Spinal cord (tissue), 10 donors: ENCODE measurements around the gene PRKN. TPM values are rescaled to one million over a fixed set of nuclear protein-coding genes. Genes with fewer than 3 reads are reported as not detected.

Source experiments
- DNase-seq, 6 donors: peaks; one replicate each; pipeline versions ENCODE4 v3.0.0 to v3.0.0-alpha.2; 2013 to 2015; ENCODE audit warnings: low spot score in 6 of 6, low read depth in 4 of 6
- H3K27ac ChIP-seq: one replicate; pipeline ENCODE4 v1.5.1; 2013; ENCODE audit warnings: low read depth, low read length, control low read depth
- H3K27me3 ChIP-seq: one replicate; pipeline ENCODE4 v1.6.1; 2013; ENCODE audit warnings: low read length; ENCODE audit not compliant: control insufficient read depth, insufficient read depth
- H3K36me3 ChIP-seq: one replicate; pipeline ENCODE4 v1.6.1; 2013; ENCODE audit warnings: low read length; ENCODE audit not compliant: control insufficient read depth, insufficient read depth
- H3K4me1 ChIP-seq: one replicate; pipeline ENCODE4 v1.6.1; 2013; ENCODE audit warnings: low read length; ENCODE audit not compliant: control insufficient read depth, insufficient read depth
- H3K4me3 ChIP-seq: one replicate; pipeline ENCODE4 v1.5.1; 2013; ENCODE audit warnings: low read depth, low read length, control low read depth
- H3K9me3 ChIP-seq: one replicate; pipeline ENCODE4 v1.6.1; 2013; ENCODE audit warnings: low read length; ENCODE audit not compliant: control insufficient read depth, insufficient read depth
- WGBS: methylation state at CpG from one replicate; pipeline ENCODE4 v1.1.5; 2013; ENCODE audit warnings: missing lambda C conversion rate; ENCODE audit not compliant: insufficient coverage; 5-methylcytosine and 5-hydroxymethylcytosine counted together
- polyA plus RNA-seq, 2 donors: library from polyadenylated mRNA; unstranded; fragments of 120-200 nt; gene quantifications; one replicate each; pipeline ENCODE4 v1.2.1, GENCODE V29; 2013; ENCODE audit not compliant: insufficient read length in 2 of 2
- total RNA-seq, 2 donors: library from RNA; depleted of rRNA in 1 of 2; stranded (reverse); fragments of 120-200 nt in 1 of 2; fragments of >200 nt in 1 of 2; gene quantifications; one replicate each; pipeline versions ENCODE4 v1.2.3 to v1.2.4, GENCODE V29; 2013 to 2014
- donor health status: healthy.

PRKN gene
- total and polyA plus RNA-seq, 4 donors, result 7.4 to 9.5 (median 8.4) TPM

DNA sequence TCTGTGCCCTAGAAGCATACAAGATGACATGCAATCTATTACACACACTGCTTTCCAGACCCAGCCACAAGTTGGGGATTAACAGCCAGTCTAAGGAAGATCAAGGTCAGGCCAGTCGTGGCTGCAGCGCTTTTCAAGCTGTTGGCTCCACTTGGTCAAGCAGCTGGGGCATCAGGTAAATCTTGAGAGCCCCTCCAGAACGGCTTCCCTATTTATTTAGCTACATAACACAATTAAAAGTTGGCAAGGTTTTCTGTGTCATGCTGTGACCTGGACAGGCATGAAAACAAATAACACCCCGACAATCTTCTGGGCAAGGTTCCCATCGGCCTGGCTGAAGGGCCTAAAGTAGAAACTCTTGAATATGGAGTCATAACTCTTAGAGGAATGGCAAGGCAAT, 524.3 kb downstream of the PRKN start:
- H3K4me3 ChIP-seq, result no peak overlapping the region
- no peak overlapping the region for H3K27ac ChIP-seq
- H3K36me3 ChIP-seq, result no peaks in the 10 kb centered on the region
- no peaks in the 10 kb centered on the region for H3K27me3 ChIP-seq
- WGBS, result 78% methylated on average over 4 of the region's 5 CpGs
- no peaks in the 10 kb centered on the region for H3K4me1 ChIP-seq
- peak in 2 of 6 donors; percentile 35 to 58 for DNase-seq
- no peaks in the 10 kb centered on the region for H3K9me3 ChIP-seq

- no peaks in the 10 kb centered on the region for H3K36me3 ChIP-seq
- no CpG with 5 or more reads among the region's 9 CpGs for WGBS
- H3K4me3 ChIP-seq, result no peak overlapping the region
- DNase-seq, result peak in 2 of 6 donors; percentile 13 to 74
- no peak overlapping the region for H3K27ac ChIP-seq
- H3K4me1 ChIP-seq, result no peaks in the 10 kb centered on the region
- H3K9me3 ChIP-seq, result no peaks in the 10 kb centered on the region
- H3K27me3 ChIP-seq, result no peaks in the 10 kb centered on the region
Observed at GRCh38 chr6:162200945-162201690, 526.4 kb downstream of the PRKN start.

- Histone ChIP-seq H3K27ac (no peak overlapping the region), H3K4me3 (no peak overlapping the region), H3K9me3 (no peaks in the 10 kb centered on the region), H3K4me1 (no peaks in the 10 kb centered on the region), H3K27me3 (no peaks in the 10 kb centered on the region), H3K36me3 (no peaks in the 10 kb centered on the region)
- DNase-seq, result no peak
- WGBS, result 83% methylated on average over 6 of the region's 9 CpGs
Observed at GRCh38 chr6:162200041-162200440, 527.5 kb downstream of the PRKN start.

DNA sequence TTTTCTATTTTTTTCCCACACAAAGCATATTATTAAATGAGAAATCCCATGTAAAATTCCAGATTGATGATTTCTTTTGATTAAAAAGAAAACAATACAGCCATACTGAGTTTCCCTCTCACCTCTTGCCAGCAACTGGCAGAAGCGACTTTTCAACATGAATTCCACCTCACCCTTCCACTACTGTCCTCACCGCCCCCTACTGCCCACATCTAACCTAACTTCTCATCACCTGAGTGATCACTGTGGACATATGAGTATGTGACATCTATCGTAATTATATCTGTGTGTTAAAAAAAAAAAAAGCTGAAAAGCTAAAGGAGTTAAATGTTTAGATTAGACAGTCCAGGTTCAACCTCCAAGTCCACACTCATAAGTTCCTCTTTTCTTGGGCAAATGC, 528.6 kb downstream of the PRKN start:
- Histone ChIP-seq H3K27me3 (no peaks in the 10 kb centered on the region), H3K9me3 (no peaks in the 10 kb centered on the region), H3K4me3 (no peak overlapping the region), H3K36me3 (no peaks in the 10 kb centered on the region), H3K4me1 (no peaks in the 10 kb centered on the region), H3K27ac (no peak overlapping the region)
- no peak for DNase-seq
- no CpG with 5 or more reads among the region's 3 CpGs for WGBS

DNA sequence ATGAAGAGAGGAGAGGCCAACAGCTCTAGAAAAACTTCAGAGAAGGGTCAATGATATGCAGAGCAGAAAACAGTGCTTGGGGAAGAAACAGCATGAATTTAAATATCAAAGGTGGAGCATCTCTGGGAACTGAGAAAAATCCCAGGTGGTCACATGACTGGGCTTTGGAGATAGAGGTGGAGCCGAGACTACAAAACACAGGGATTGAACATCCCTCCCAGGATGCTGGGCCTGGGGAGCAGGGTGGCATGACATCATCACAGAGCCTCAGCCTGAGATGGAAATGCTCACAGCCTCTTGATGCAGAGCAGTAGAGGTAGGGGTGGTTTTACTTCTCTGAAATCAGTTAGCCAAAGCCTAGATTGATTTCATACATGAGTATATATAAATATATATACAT, 529.5 kb downstream of the PRKN start:
- no peak overlapping the region for H3K4me3 ChIP-seq
- no peaks in the 10 kb centered on the region for H3K27me3 ChIP-seq
- no peaks in the 10 kb centered on the region for H3K9me3 ChIP-seq
- no peak for DNase-seq
- H3K36me3 ChIP-seq, result no peaks in the 10 kb centered on the region
- H3K27ac ChIP-seq, result no peak overlapping the region
- H3K4me1 ChIP-seq, result no peaks in the 10 kb centered on the region
- WGBS, result no CpG with 5 or more reads among the region's 1 CpG

DNA sequence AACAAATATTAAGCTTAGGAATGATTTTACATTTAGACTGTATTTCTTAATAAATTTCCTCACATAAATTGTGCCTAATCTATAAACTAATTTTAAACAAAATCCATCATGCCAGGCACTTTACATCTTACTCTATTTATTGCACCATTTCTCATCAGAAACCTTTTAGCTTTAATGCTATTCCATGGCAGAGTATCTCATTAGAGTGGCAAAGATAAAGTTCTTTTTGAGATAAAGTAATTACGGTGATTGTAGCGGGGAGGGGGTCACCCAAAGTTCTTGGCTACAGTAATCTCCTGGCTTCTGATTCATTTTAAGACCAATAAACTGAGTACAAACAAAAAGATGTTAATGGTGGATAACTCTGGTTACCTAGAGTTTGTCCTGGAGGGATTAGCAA, 532.1 kb downstream of the PRKN start:
- no CpG with 5 or more reads among the region's 2 CpGs for WGBS
- no peaks in the 10 kb centered on the region for H3K36me3 ChIP-seq
- H3K27ac ChIP-seq, result no peak overlapping the region
- no peaks in the 10 kb centered on the region for H3K27me3 ChIP-seq
- H3K9me3 ChIP-seq, result no peaks in the 10 kb centered on the region
- H3K4me1 ChIP-seq, result no peaks in the 10 kb centered on the region
- no peak overlapping the region for H3K4me3 ChIP-seq
- peak in 1 of 6 donors; percentile 35 for DNase-seq

GRCh38 chr6:162190981-162191380, 536.6 kb downstream of the PRKN start:
- peak in 2 of 6 donors; percentile 47 to 51 for DNase-seq
- Histone ChIP-seq H3K27me3 (no peaks in the 10 kb centered on the region), H3K36me3 (no peaks in the 10 kb centered on the region), H3K4me1 (no peaks in the 10 kb centered on the region), H3K4me3 (no peak overlapping the region), H3K27ac (no peak overlapping the region), H3K9me3 (no peaks in the 10 kb centered on the region)
- WGBS, result 83% methylated on average over 4 of the region's 6 CpGs

GRCh38 chr6:162187168-162187935, 540.2 kb downstream of the PRKN start:
- WGBS, result no CpG with 5 or more reads among the region's 4 CpGs
- Histone ChIP-seq H3K9me3 (no peaks in the 10 kb centered on the region), H3K4me3 (no peak overlapping the region), H3K27me3 (no peaks in the 10 kb centered on the region), H3K36me3 (no peaks in the 10 kb centered on the region), H3K4me1 (no peaks in the 10 kb centered on the region), H3K27ac (no peak overlapping the region)
- no peak for DNase-seq

DNA sequence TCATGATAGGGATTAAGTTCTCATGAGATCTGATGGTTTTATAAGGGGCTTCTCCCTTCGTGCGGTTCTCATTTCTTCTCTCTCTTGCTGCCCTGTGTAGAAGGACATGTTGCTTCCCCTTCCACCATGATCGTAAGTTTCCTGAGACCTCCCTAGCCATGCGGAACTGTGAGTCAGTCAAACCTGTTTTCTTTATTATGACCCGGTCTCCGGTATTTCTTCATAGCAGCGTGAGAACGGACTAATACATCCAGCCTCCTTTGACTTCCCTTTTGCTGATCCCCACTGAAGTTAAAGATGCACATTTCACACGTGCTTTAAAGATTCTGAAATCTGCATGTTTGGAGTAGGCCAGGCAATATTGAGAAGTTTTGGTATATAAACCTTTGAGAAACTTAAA, 543.1 kb downstream of the PRKN start:
- Histone ChIP-seq H3K27me3 (no peaks in the 10 kb centered on the region), H3K4me3 (no peak overlapping the region), H3K27ac (no peak overlapping the region), H3K36me3 (no peaks in the 10 kb centered on the region), H3K4me1 (no peaks in the 10 kb centered on the region), H3K9me3 (no peaks in the 10 kb centered on the region)
- DNase-seq, result no peak
- 96% methylated on average over 6 of the region's 9 CpGs for WGBS
